ENCODE measurements around the gene S100A14.
"Not testable (repeated sequence)": the region's sequence is repeated elsewhere in the genome, so short reads cannot be mapped to it uniquely, and the experiment has no call there.

DNA sequence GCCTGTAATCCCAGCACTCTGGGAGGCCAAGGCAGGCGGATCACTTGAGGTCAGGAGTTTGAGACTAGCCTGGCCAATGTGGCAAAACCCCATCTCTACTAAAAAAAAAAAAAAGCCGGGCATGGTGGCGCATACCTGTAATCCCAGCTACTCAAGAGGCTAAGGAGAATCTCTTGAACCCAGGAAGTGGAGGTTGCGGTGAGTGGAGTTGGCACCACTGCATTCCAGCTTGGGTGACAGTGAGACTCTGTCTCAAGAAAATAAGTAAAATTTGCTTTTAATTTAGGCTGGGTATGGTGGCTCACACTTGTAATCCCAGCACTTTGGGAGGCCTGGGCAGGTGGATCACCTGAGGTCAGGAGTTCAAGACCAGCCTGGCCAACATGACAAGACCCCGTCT lies 24.1 kb upstream of the S100A14 start:
- TF ChIP-seq, protein P1, sequence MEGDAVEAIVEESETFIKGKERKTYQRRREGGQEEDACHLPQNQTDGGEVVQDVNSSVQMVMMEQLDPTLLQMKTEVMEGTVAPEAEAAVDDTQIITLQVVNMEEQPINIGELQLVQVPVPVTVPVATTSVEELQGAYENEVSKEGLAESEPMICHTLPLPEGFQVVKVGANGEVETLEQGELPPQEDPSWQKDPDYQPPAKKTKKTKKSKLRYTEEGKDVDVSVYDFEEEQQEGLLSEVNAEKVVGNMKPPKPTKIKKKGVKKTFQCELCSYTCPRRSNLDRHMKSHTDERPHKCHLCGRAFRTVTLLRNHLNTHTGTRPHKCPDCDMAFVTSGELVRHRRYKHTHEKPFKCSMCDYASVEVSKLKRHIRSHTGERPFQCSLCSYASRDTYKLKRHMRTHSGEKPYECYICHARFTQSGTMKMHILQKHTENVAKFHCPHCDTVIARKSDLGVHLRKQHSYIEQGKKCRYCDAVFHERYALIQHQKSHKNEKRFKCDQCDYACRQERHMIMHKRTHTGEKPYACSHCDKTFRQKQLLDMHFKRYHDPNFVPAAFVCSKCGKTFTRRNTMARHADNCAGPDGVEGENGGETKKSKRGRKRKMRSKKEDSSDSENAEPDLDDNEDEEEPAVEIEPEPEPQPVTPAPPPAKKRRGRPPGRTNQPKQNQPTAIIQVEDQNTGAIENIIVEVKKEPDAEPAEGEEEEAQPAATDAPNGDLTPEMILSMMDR (IDR thresholded peaks at IDR 0.05; ENCODE audit: insufficient read depth, low read length) = not testable (repeated sequence)
- not testable (repeated sequence) for TF ChIP-seq POLR2AphosphoS5 (IDR thresholded peaks at IDR 0.05; ENCODE audit: low read depth); SPI1 (IDR thresholded peaks at IDR 0.05; ENCODE audit: borderline replicate concordance, low read depth); GABPA (IDR thresholded peaks at IDR 0.05; ENCODE audit: low read depth)
- TF ChIP-seq, protein P2, sequence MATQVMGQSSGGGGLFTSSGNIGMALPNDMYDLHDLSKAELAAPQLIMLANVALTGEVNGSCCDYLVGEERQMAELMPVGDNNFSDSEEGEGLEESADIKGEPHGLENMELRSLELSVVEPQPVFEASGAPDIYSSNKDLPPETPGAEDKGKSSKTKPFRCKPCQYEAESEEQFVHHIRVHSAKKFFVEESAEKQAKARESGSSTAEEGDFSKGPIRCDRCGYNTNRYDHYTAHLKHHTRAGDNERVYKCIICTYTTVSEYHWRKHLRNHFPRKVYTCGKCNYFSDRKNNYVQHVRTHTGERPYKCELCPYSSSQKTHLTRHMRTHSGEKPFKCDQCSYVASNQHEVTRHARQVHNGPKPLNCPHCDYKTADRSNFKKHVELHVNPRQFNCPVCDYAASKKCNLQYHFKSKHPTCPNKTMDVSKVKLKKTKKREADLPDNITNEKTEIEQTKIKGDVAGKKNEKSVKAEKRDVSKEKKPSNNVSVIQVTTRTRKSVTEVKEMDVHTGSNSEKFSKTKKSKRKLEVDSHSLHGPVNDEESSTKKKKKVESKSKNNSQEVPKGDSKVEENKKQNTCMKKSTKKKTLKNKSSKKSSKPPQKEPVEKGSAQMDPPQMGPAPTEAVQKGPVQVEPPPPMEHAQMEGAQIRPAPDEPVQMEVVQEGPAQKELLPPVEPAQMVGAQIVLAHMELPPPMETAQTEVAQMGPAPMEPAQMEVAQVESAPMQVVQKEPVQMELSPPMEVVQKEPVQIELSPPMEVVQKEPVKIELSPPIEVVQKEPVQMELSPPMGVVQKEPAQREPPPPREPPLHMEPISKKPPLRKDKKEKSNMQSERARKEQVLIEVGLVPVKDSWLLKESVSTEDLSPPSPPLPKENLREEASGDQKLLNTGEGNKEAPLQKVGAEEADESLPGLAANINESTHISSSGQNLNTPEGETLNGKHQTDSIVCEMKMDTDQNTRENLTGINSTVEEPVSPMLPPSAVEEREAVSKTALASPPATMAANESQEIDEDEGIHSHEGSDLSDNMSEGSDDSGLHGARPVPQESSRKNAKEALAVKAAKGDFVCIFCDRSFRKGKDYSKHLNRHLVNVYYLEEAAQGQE (IDR thresholded peaks at IDR 0.05; ENCODE audit: insufficient replicate concordance, low read depth) = not testable (repeated sequence)
